GM12878 (cell line): ENCODE measurements around the gene COMMD1.

Source experiments
- CREM ChIP-seq: IDR thresholded peaks from 2 replicates; pipeline ENCODE4 v1.6.1; 2014; ENCODE audit warnings: antibody characterized with exemption, low read depth
- EZH2 ChIP-seq: IDR thresholded peaks from 2 replicates; pipeline ENCODE4 v1.6.1; 2012; ENCODE audit warnings: low read depth, mild to moderate bottlenecking, control low read depth, inconsistent platforms, low read length, borderline replicate concordance; ENCODE audit not compliant: control insufficient read depth
- FOS ChIP-seq: IDR thresholded peaks from 3 replicates; pipeline ENCODE4 v1.6.1; 2011; ENCODE audit warnings: borderline replicate concordance; ENCODE audit not compliant: insufficient read length; ENCODE audit errors: extremely low read depth
- GABPA ChIP-seq: IDR thresholded peaks from 2 replicates; pipeline ENCODE4 v1.6.1; 2014; ENCODE audit warnings: antibody characterized with exemption, low read depth, mild to moderate bottlenecking, inconsistent platforms
- JUNB ChIP-seq: IDR thresholded peaks from 2 replicates; pipeline ENCODE4 v1.6.1; 2016; ENCODE audit warnings: antibody characterized with exemption, mild to moderate bottlenecking
- NFYA ChIP-seq: IDR thresholded peaks from 2 replicates; pipeline ENCODE4 v1.6.1; 2011; ENCODE audit warnings: low read depth, mild to moderate bottlenecking, low read length, improper control_type of control experiment, borderline replicate concordance
- RFX5 ChIP-seq: IDR thresholded peaks from 2 replicates; pipeline ENCODE4 v1.6.1; 2011; ENCODE audit warnings: low read depth, low read length, improper control_type of control experiment
- TF ChIP-seq, protein P1 (sequence below): IDR thresholded peaks from 2 replicates; pipeline ENCODE4 v1.6.1; 2011; ENCODE audit warnings: low read depth, mild to moderate bottlenecking, low read length, moderate library complexity, borderline replicate concordance; ENCODE audit errors: extremely low read depth
- TF ChIP-seq, protein P2 (sequence below): IDR thresholded peaks from 2 replicates; pipeline ENCODE4 v1.6.1; 2012; ENCODE audit warnings: low read depth, low read length, improper control_type of control experiment

DNA sequence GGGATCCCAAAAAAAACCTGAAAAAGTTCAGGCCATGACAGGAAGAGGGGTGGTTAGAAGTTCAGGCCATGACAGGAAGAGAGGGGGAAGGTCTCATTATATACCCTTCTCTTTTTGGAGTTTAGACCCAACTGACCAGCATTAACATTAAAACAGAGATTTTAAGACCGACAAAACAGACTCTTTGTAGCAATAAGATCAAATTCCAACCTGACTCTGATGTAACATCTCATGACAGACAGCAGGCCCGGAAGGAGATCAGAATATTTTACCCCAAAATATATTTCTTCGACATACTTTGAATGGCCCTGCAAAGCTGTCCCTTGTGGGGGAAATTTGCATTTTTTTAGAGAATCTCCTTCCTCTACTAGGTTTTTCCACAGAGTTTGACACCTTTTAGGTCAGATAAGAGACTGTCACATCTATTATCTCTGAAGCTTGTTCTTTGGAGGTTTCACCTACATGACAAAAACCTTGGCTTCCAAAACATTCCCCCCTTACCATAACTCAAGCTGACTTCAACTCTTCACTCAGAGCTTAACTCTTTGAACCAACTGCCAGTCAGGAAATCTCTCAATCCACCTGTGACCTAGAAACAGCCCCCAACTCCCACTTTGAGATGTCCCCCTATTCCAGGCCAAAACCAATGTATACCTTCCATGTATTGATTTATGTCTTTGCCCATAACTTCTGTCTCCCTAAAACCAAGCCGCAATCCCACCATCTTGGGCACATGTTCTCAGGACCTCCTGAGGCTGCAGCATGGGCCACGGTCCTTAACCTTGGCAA lies 239.4 kb downstream of the COMMD1 start:
- TF ChIP-seq JUNB: no peak
- TF ChIP-seq EZH2: no peak
- no peak for TF ChIP-seq CREM
- TF ChIP-seq, protein P1, sequence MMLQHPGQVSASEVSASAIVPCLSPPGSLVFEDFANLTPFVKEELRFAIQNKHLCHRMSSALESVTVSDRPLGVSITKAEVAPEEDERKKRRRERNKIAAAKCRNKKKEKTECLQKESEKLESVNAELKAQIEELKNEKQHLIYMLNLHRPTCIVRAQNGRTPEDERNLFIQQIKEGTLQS: no peak
- TF ChIP-seq NFYA: no peak
- no peak for TF ChIP-seq RFX5
- TF ChIP-seq, protein P2, sequence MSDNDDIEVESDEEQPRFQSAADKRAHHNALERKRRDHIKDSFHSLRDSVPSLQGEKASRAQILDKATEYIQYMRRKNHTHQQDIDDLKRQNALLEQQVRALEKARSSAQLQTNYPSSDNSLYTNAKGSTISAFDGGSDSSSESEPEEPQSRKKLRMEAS: no peak
- TF ChIP-seq GABPA: no peak
- no peak for TF ChIP-seq FOS
